HEK293T (cell line): ENCODE data around the gene APOL3.
"Not testable (repeated sequence)": the region's sequence is repeated elsewhere in the genome, so short reads cannot be mapped to it uniquely, and the experiment has no call there.

Experiments
- CTCF ChIA-PET: fragments of 350-600 bp; formaldehyde crosslinking; extraction: SDS; loops from one replicate; lab custom pipeline; 2021; ENCODE audit warnings: antibody characterized with exemption, inconsistent platforms; lab: Yijun Ruan, JAX
- POLR2A ChIA-PET: fragments of 350-600 bp; formaldehyde crosslinking; extraction: SDS; loops from one replicate; lab custom pipeline; 2020; ENCODE audit warnings: antibody characterized with exemption, inconsistent platforms; lab: Yijun Ruan, JAX
- DNase-seq: peaks from one replicate; pipeline ENCODE4 v3.0.0; 2012; ENCODE audit warnings: mixed read lengths; ENCODE audit errors: extremely low spot score
- ARNT ChIP-seq: fragments of 450-650 bp; IDR thresholded peaks from 2 replicates; pipeline ENCODE4 v1.6.1; 2017; ENCODE audit warnings: mild to moderate bottlenecking
- BHLHE40 ChIP-seq: fragments of 450-650 bp; IDR thresholded peaks from 2 replicates; pipeline ENCODE4 v1.6.1; 2016; ENCODE audit warnings: mild to moderate bottlenecking, moderate library complexity, borderline replicate concordance
- CTBP1 ChIP-seq: fragments of 450-650 bp; IDR thresholded peaks from 2 replicates; pipeline ENCODE4 v1.6.1; 2016; ENCODE audit warnings: borderline replicate concordance
- ELF4 ChIP-seq: fragments of 450-650 bp; IDR thresholded peaks from 2 replicates; pipeline ENCODE4 v1.6.1; 2017; ENCODE audit warnings: antibody characterized with exemption
- FOXA1 ChIP-seq: fragments of 450-650 bp; IDR thresholded peaks from 2 replicates; pipeline ENCODE4 v1.6.1; 2016; ENCODE audit warnings: mild to moderate bottlenecking
- FOXK2 ChIP-seq: fragments of 450-650 bp; IDR thresholded peaks from 2 replicates; pipeline ENCODE4 v1.6.1; 2016; ENCODE audit warnings: mild to moderate bottlenecking
- FOXM1 ChIP-seq: fragments of 450-650 bp; IDR thresholded peaks from 2 replicates; pipeline ENCODE4 v1.6.1; 2017; ENCODE audit warnings: mild to moderate bottlenecking, borderline replicate concordance
- HDGF ChIP-seq: fragments of 450-650 bp; IDR thresholded peaks from 2 replicates; pipeline ENCODE4 v1.6.1; 2017; ENCODE audit warnings: antibody characterized with exemption, borderline replicate concordance
- L3MBTL2 ChIP-seq: fragments of 450-650 bp; conservative IDR thresholded peaks from 2 replicates; pipeline ENCODE4 v1.6.1; 2016; ENCODE audit warnings: mild to moderate bottlenecking
- LEF1 ChIP-seq: fragments of 450-650 bp; IDR thresholded peaks from 2 replicates; pipeline ENCODE4 v1.6.1; 2017; ENCODE audit warnings: mild to moderate bottlenecking, borderline replicate concordance
- NFRKB ChIP-seq: fragments of 450-650 bp; IDR thresholded peaks from 2 replicates; pipeline ENCODE4 v1.6.1; 2016; ENCODE audit warnings: mild to moderate bottlenecking, moderate library complexity
- PKNOX1 ChIP-seq: fragments of 450-650 bp; IDR thresholded peaks from 2 replicates; pipeline ENCODE4 v1.6.1; 2016
- SP1 ChIP-seq: fragments of 450-650 bp; IDR thresholded peaks from 2 replicates; pipeline ENCODE4 v1.6.1; 2017
- SUZ12 ChIP-seq: fragments of 450-650 bp; IDR thresholded peaks from 2 replicates; pipeline ENCODE4 v1.6.1; 2016; ENCODE audit warnings: mild to moderate bottlenecking
- TARDBP ChIP-seq: fragments of 450-650 bp; IDR thresholded peaks from 2 replicates; pipeline ENCODE4 v1.6.1; 2016
- ZNF384 ChIP-seq: fragments of 450-650 bp; IDR thresholded peaks from 2 replicates; pipeline ENCODE4 v1.6.1; 2016

The APOL3 gene

GRCh38 chr22:36166518-36167220 is 6.1 kb upstream of the APOL3 start:
- TF ChIP-seq PKNOX1 (no peak), FOXA1 (no peak), ELF4 (no peak), FOXM1 (no peak), HDGF (no peak), BHLHE40 (no peak), CTBP1 (no peak)
- CTCF ChIA-PET = no interaction called here
- POLR2A ChIA-PET = no interaction called here
- no peak for DNase-seq

GRCh38 chr22:36166086-36166485 is 5.5 kb upstream of the APOL3 start:
- TF ChIP-seq ZNF384 (no peak), PKNOX1 (peak; percentile 66)
- ChIA-PET POLR2A (no interaction called here), CTCF (interaction anchor here (1.3 kb wide), 1 partner anchor 15 kb away, joined by 7 read pairs; no protein-coding TSS in a partner anchor)
- no peak for DNase-seq

- CTCF ChIA-PET = interaction anchor here (0.6 to 1.3 kb wide), 2 partner anchors 16 to 538 kb away, joined by 3 to 7 read pairs; no protein-coding TSS in a partner anchor
- no peak for DNase-seq
- TF ChIP-seq NFRKB = no peak
- TF ChIP-seq FOXM1 = no peak
- TF ChIP-seq L3MBTL2 = no peak
- no peak for TF ChIP-seq ZNF384
- TF ChIP-seq CTBP1 = no peak
- no peak for TF ChIP-seq BHLHE40
- TF ChIP-seq PKNOX1 = no peak
- TF ChIP-seq TARDBP = no peak
- TF ChIP-seq SUZ12 = no peak
- no peak for TF ChIP-seq HDGF
- no peak for TF ChIP-seq FOXA1
- TF ChIP-seq LEF1 = no peak
- no peak for TF ChIP-seq ARNT
- no peak for TF ChIP-seq FOXK2
- no peak for TF ChIP-seq ELF4
- TF ChIP-seq SP1 = no peak
- POLR2A ChIA-PET = no interaction called here
These were observed 4.6 kb upstream of the APOL3 start for GRCh38 chr22:36165141-36165540.

- POLR2A ChIA-PET = interaction anchor here (1.1 kb wide), 1 partner anchor 15 kb away, joined by 3 read pairs; no protein-coding TSS in a partner anchor
- TF ChIP-seq CTBP1 = no peak
- CTCF ChIA-PET = no interaction called here
- no peak for DNase-seq
These were observed 4.1 kb upstream of the APOL3 start for GRCh38 chr22:36164621-36165020.

GRCh38 chr22:36163497-36163896 is 2.9 kb upstream of the APOL3 start:
- DNase-seq = no peak
- CTCF ChIA-PET = no interaction called here
- POLR2A ChIA-PET = interaction anchor here (1.1 kb wide), 1 partner anchor 17 kb away, joined by 3 read pairs; no protein-coding TSS in a partner anchor
- TF ChIP-seq BHLHE40 (no peak), FOXK2 (no peak), PKNOX1 (no peak), ELF4 (no peak), HDGF (no peak), FOXM1 (no peak), TARDBP (no peak), LEF1 (no peak)

- POLR2A ChIA-PET = interaction anchor here (1.4 kb wide), 1 partner anchor 134 kb away, joined by 3 read pairs; the partner anchor contains the start of gene RBFOX2
- no peak for DNase-seq
- TF ChIP-seq ELF4 = no peak
- TF ChIP-seq BHLHE40 = no peak
- TF ChIP-seq ZNF384 = no peak
- no peak for TF ChIP-seq L3MBTL2
- no peak for TF ChIP-seq SP1
- no peak for TF ChIP-seq PKNOX1
- TF ChIP-seq ARNT = no peak
- CTCF ChIA-PET = interaction anchor here (0.9 kb wide), 1 partner anchor 17 kb away, joined by 3 read pairs; no protein-coding TSS in a partner anchor
These were observed 1.8 kb upstream of the APOL3 start for GRCh38 chr22:36162127-36163034.

GRCh38 chr22:36161793-36162126 is 1.2 kb upstream of the APOL3 start:
- POLR2A ChIA-PET = interaction anchor here (1.4 kb wide), 1 partner anchor 133 kb away, joined by 3 read pairs; the partner anchor contains the start of gene RBFOX2
- CTCF ChIA-PET, DNase-seq: not testable (repeated sequence)
